ENCODE measurements around the gene LRRC8C.
"Not testable (repeated sequence)": the region's sequence is repeated elsewhere in the genome, so short reads cannot be mapped to it uniquely, and the experiment has no call there.

The LRRC8C gene

DNA sequence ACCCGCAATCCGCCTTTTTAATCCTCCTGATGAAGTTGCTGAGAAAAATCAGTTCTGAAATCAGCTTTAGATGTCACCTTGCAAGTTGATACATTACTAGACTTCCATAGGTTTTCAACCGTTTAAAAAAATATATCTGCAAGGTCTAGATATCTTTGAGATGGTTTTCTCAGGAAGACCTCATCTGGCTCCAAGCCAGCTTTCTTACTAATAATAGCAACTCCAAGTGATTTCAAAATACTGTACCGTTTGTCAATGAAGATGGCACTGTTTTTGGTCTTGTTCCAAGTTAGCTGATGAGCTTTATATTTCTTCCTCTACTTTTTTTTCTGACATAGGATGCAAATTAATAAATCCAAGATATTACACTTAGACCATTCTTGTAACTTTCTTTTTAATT is 40.3 kb downstream of the LRRC8C start:
- DNase-seq = no peak

DNA sequence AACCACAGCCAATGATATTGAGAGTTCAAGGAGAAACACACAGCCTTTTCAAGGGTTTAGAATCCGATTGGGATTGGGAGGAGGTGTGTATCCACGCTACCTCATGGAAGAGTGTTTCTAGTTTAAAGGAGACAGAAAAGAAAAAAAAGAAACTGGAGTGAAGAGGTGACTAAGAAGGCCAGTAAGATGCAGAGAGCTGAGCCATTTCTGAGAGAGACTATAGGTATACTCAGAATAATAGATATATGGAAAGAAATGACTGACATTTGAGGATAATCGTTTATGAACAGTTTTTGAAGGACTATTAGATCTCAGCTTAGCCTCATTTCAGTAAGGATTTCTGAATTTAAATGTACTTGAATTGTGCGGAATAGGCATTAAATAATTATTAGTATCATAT is 42.8 kb downstream of the LRRC8C start:
- no peak for DNase-seq

DNA sequence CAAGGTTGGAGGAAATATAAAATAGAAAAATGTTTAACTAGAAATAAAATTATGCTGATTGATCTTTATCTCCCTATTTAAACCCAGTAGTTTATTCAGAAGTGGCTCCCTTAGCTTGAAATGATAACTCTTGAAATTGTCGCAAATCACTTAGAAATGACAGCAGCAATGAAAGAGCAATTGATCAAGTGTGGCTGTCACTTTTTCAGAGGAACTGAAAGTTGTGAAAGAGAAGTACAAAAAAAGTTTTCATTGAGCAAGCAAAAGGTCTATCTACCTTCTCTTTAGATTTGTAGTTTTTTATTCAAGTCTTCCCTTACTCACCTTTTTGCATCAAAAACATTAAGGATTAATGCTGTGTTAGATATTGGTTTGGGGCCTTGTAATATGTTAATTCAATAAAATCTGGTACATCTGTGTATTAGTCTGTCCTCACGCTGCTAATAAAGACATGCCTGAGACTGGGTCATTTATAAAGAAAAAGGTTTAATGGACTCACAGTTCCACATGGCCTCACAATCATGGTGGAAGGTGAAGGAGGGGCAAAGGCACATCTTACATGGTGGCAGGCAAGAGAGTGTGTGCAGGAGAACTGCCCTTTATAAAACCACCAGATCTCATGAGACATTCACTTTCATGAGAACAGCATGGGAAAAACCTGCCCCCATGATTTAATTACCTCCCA is 48.3 kb downstream of the LRRC8C start:
- DNase-seq = no peak

DNA sequence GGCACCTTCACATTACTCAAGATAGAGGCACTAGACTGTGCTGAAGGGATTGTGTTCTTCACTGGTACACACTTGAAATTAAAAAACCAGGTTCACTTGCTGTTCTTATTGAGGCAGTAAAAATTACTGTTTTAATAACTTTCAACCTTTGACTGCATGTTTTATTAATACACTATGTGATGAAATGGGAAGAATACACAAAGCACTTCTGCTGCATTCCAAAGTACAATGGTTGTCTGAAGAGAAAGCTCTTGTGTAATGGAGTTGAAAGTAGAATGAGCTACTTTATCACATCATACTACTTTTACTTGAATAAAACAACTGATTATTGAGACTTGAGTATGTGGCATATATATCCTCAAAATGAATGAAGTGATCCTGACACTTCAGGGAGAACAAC is 49.7 kb downstream of the LRRC8C start:
- DNase-seq = no peak

DNA sequence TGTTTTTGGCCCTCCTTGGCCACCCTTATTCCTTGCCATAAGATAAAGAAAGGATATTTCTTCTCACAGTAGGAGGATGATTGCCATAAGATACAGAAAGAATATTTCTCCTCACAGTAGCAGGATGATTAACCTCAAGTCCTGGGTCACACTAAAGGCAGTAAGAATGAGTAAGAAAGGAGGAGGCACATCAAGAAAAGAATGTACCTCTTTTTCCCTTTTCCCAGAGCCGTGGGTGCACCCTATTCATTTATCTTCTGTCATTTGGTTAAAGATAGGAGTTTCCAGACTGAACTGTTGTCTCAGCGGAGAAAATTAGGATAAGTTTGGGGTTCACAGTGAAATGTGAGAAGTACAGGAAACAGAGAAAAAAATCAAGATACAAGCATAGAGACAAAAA is 52.5 kb downstream of the LRRC8C start:
- DNase-seq = no peak

DNA sequence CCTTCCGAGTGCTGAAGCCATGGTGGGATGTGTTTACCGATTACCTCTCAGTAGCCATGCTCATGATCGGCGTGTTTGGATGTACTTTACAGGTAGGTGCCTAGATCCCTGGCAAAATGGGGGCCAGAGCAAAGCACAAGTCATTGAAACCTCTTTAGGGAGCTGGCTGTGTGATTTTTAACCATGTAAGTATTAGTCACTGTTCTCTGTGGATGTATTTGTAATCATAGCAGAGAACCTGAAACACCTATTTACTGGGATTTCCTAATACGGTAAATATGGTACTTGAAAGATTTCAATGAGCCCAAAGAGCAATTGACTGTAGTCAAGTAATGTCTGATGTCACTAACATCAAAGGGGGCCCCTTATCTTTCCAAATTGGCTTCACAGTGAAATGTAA is 53.6 kb downstream of the LRRC8C start:
- DNase-seq = no peak

DNA sequence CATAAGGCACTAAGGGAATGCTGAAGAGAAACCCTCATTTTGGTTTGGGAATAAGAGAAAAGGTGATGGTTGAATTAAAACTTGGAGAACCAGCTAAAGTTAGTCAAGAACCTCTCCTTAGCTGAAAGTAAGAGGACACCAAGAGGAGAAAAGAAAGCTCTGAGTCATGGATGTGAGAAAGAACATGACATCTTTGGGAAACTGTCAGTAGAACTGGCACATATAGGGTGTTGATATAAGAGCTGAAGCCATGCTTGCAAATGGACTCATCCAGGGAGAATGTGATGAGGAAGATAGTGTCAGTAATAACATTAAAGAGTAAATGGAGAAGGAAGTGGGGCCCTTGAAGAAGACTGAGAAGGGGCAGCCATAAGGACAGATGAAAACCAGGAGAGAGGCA is 54.3 kb downstream of the LRRC8C start:
- no peak for DNase-seq

DNA sequence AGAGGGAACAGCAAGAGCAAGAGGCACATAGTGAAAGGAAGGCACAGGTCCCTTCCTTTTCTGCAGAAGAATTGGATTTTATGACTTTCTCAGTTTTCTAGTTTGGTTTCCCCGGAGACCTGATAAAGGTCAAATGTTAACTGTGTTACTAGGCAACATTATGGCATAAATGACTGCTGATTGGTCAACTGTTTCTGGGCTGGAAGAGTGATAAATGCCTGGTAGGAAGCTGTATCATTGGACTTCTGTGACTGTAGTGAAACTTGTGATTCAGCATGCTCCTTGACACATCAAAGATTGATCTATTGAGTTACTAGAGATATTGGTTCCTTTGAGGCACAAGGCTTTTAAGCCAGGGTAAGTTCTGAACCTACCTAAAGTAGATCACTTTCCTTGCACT is 55.7 kb downstream of the LRRC8C start:
- no peak for DNase-seq

DNA sequence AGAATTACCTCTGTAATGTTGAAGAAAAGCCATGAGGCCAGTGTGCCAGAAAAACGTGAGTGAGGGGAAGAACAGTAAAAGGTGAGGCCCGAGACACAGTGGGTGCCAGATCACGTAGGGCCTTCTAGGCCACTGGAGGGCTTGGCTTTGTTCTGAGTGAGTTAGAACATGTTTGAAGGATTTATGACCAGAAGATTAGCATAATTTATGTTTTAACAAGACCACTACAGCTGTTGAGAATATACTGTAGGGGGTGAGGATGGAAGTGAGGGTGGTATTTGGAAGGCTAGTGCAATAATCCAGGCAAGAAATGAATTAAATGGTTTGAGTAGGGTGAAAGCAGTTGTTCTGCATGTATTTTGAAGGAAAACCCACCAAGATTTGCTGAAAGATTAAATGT is 56.3 kb downstream of the LRRC8C start:
- DNase-seq = no peak

DNA sequence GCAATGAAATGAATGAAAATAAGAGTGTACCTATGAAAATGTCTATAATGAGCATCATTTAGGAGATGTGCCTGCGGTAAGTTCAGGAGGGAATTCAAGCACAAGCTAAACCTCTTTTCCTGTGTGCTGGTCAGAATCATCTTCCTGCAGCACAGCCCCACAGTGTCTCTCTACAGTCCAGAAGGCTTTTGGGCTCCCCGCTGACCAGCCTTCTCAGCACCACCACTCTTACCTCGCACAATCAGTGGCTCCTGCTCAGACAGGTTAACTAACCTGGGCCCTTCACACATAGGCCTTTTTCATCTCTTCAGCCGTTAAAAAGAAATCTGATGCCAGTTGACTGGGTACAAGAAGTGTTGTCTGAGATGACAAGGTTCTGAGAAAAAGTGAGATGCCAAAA is 57.7 kb downstream of the LRRC8C start:
- no peak for DNase-seq

DNA sequence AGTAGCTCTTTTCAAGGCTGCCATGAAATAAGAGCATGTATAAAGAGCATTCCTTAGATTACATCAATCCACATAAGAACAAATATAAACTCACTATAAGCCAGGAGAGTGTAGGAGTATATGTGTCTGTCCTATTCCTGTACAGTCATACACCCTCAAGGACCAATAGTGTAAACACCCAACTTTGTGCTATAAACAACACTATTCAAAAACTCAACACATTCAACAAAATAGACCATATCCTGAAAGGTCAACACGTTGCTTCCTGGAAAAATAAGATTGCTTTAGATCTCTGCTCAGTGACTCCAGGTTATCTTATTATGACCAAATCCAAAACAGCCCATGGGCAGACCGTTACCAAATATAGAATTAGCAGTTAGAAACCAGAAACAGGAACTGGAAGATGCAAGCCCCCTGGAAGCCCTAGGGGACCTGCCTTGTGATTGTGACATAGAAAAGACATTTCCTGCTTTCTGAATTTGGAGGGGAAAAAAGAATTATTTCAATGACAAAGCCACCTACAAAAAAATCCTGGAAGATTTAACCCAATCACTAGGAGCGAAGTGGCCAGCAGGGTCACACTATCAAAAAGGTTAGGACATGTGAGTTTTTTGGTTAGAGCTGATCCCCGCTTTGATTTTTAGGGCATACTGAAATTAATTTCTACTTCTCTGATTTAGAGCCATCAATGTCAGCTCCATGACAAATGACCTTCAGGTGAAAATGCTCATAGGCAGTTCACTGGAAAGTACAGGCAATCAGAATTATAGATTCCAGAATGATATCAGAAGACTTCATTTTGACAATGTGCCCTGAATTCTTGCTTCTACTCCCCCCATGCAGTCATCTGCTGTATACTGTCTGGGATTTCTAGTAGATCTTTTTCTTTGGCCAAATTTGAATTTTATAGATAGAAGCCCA is 59.9 kb downstream of the LRRC8C start:
- no peak for DNase-seq

DNA sequence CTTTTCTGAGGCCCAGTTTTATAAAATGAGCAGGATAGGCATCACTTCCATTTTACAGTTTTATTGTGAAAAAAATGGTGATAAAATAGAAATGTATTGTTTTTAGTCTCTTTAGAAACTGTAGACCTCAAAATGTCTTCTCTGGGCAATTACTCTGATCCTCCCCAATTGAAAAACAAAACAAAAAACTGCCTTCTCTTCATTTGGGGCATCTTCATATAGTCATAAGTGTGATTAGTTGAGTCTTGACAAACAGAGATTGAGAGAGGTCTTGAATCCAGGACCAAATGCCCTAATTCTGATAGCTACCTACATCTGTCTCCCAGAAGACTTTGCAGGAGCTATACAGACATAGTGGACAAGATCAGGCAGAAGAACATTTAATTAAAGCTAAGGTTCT is 62.9 kb downstream of the LRRC8C start:
- DNase-seq = no peak

DNA sequence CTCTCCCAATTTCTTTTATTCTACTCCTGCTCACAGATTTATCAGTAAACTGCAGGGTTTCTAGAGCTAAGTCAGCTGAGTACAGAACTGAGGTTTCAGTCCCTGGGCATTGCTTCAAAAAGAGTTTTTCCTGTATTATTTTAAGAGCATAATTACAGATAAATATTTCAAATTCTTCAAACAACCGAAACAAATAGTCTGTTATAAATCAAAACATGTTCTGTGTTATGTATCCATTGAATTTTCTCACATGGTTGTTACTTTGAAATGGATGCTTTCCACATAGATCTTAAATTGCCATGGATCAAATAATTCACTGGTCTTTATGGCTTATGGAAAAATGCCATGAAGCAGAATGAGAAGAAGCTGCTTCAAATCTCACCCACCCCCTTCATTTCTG is 64.5 kb downstream of the LRRC8C start:
- no peak for DNase-seq

DNA sequence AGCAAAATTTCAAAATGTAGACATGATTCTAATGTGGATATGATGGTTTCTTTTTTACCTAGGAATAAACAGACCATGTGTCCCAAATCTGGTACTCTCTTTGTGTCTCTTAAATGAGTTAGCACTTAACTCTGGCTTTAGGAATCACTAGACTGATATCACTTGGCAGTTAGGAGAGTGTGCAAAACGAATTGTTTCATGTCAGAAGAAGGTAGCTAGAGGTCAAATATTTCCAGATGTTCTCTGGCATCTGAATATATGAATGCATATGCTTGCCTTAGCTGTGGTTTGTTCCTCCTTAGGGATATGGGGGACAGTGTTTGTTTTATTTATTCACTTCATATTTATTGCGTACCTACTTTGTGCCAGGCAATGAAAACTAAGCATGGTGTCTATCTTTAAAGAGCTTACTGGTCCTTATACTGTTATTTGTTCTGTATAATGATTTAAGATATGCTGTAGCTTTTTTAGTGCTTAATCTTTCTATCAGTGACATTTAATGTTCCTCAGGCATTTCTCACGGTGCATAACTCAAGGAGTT is 65.2 kb downstream of the LRRC8C start:
- DNase-seq = no peak

DNA sequence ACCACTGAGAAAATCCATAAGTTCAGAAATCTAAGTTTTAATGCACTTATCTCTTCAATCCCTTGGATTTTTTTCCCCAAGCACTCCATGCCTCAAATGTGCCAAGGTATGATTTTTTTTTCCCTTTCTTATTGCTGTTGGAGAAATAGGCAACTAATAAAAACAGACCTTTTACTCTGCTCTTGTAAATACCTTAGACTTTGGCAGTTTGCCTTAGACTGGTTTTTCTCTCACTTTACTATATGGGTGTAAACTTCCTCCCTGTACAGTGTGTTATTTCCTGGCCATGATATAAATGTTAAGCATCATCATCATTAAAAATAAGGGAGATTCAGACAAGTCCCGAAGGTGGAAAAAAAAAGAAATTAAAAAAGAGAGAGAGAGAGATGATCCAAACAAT is 65.7 kb downstream of the LRRC8C start:
- DNase-seq = no peak

DNA sequence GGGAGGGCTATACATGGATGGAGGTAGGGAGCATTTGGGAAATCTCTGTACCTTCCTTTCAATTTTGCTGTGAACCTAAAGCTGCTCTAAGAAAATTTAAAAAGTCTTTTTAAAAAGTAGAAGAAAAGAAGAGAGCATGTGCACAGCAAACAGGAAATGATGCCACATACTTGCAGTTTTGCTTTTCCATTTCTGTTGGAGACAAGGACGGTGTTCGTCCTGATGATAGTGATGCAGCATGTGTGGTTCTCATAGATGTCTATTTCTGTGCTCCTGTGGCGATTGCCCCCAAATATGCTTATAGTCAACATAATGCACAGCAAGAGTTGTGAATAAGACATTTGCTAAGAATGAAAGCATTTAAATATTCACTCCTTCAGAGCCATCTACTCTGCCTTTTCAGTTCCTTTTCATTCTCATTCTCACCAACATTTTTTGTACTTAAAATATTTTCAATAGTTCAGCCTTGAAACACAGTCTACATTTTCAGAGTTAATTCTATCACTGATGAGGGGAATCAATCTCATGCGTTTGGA is 66.6 kb downstream of the LRRC8C start:
- no peak for DNase-seq

DNA sequence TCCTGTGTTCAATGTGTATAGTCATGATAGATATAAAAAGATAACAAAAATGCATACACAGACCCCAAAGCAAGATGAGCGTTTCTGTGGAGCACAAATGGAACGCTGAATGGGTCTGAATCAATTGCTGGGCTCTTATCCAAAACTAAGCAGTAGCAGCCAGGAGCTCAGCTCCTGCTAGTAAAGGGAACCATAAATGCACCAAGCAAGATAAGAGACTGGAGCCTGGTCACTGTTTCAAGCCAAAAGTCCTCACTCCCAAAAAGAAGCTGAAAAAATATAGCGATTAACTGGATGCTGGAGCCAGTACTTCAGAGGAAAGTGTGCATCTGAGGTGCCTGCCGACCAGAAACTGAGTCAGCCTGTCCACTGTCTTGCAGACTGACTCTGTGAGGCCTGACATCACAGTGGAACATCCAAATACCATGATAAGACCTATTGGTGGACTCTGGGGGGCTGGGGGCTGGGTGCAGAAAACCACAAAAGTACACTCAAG is 68.9 kb downstream of the LRRC8C start:
- DNase-seq = peak in 1 of 2 experiments; percentile 64

DNA sequence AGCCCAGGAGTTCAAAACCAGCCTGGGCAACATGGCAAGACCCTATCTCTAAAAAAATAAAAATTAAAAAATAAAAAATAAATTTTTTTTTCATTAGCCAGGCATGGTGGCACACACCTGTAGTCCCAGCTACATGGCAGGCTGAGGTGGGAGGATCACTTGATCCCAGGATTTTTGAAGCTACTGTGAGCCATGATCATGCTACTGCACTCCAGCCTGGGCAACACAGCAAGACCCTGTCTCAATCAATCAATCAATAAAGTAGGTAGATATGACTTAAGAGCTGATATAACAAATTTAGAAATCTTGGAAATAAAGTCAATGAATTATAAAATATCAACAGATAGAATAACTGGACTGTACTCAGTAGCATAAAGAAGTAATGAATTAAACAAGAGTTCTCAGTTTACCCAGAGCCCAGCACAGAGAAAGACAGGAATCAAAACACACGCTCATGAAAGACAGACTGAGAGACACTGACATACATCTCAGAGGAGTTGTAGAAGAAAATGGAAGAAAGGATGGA is 69.7 kb downstream of the LRRC8C start:
- DNase-seq = no peak

DNA sequence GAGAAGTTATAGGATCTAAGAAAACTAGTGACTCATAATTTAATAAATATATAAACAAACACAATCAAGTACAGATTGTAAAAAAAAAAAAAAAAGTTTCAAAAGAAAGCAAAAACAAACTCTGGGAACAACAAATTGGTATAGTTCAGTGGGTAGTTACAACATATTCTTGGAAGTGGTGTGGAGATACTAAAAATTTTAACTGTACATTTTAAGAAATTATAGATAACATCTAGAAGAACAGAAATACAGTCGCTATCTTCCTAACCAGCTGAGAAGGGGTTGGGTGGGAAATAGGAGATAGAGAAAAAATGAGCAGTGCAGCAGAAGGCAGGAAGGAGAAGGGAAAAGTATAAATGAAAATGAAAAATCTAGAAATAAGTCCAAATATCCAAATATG is 70.5 kb downstream of the LRRC8C start:
- no peak for DNase-seq

DNA sequence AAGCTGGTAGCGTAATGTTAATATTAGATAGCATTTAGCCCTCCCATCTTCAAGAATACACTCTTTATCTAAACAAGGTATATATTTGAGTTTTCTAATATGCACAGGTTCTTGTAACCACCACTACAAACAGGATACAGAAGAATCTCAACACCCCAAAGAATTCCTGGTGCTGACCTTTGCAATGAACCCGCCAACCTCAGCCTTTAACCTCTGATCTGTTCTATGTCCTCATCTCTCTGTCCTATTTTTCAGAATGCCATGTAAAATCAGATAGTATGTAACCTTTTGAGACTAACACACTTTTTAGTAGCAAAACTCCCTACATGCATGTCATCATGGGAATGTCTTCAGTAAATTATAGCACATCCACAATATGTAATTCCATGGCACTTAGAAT is 71.1 kb downstream of the LRRC8C start:
- no peak for DNase-seq

DNA sequence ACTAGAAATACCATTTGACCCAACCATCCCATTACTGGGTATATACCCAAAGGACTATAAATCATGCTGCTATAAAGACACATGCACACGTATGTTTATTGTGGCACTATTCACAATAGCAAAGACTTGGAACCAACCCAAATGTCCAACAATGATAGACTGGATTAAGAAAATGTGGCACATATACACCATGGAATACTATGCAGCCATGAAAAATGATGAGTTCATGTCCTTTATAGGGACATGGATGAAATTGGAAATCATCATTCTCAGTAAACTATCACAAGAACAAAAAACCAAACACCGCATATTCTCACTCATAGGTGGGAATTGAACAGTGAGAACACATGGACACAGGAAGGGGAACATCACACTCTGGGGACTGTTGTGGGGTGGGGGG is 72.0 kb downstream of the LRRC8C start:
- DNase-seq = not testable (repeated sequence)

DNA sequence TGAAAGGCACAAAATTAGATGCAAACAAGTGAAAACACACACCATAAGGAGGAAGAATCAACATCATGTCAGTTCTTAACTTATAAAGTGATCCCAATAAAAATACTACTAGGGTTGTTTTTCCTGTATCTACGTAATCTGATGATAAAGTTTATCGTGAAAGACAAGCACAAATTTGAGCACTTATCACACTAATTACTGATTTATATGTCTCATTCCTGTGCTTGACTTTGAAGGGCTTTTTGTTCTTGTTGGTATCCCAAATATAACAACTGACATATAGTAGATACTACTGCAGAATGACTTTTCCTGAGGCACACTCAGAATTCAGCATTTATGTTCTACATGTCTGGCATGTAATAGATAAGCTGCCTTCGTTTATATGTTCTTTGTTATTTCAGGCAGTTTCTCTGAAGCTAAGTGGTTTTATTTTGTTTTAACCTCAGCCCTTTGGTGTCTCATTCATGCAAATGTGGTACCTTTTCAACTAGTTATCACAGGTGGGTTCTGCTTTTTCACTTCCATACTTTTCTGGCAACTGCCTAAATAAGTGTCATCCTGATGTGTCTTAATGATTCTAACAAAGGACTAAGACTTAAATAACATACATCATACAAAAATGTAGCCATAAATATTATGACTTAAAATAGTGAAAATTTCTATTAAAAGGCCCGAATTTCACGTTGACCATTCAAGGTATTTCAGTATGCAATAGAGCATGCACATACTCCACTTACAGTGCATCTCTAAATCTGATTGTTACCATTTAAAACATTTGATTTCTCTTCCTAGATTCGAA is 73.2 kb downstream of the LRRC8C start:
- DNase-seq = no peak

DNA sequence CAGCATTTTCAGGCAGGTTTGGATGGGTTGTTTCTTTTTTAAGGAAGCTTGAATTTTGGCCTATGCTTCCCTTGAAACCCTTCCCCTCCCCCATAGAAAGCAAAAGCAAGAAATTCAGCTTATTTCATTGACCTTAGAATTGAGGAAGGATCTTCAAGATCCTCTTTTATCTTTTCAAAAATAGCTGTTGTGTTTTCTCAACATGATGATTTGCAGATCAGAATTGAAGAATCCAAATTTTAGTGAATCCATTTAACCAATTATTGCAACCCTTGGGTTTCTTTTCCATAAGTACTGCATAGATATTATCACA is 73.7 kb downstream of the LRRC8C start:
- no peak for DNase-seq

Measured in stimulated activated CD4-positive, alpha-beta T cell treated with anti-CD3 and anti-CD28 coated beads, Interleukin-4, amount 100 ng/mL, for 4 hours (primary cell).